ENCODE measurements around the gene SMAD9.

SMAD9 gene

GRCh38 chr13:36919833-36920615 lies at the start of gene SMAD9:
SMAD9 (minus strand) TSS chr13:36920238; CDS start chr13:36879689, 40,549 bp downstream.
- H3K9me3 ChIP-seq (replicated peaks; ENCODE audit: insufficient read depth, low read length): no peaks in the 10 kb centered on the region
- no peaks in the 10 kb centered on the region for H3K79me2 ChIP-seq (ENCODE audit: low read length)
- no peaks in the 10 kb centered on the region for H3K36me3 ChIP-seq (replicated peaks; ENCODE audit: insufficient read depth, low read length)
- no peak within 1 kb of the TSS for H2AFZ ChIP-seq (ENCODE audit: low read length)
- H3K27ac ChIP-seq (ENCODE audit: low read length): no peak within 1 kb of the TSS
- H3F3A ChIP-seq (ENCODE audit: insufficient read depth, low read length): no peaks in the 10 kb centered on the region
- DNase-seq: peak; percentile 9
- H4K20me1 ChIP-seq (ENCODE audit: insufficient read depth, low read length): no peaks in the 10 kb centered on the region
- no peaks in the 10 kb centered on the region for H3K4me1 ChIP-seq (ENCODE audit: low read length)
- no peak within 1 kb of the TSS for H3K4me3 ChIP-seq (ENCODE audit: low read length)
- no peak within 1 kb of the TSS for H3K9ac ChIP-seq (ENCODE audit: low read length)
- no peaks in the 10 kb centered on the region; the same call in 1 of the 2 replicates for H3K27me3 ChIP-seq (replicated peaks; ENCODE audit: insufficient read depth, low read length)
- H3K4me2 ChIP-seq (ENCODE audit: low read depth, low read length): peak within 1 kb of the TSS; percentile 10; the same call in 1 of the 2 replicates
- no peaks in the 10 kb centered on the region for H3K9me2 ChIP-seq (replicated peaks; ENCODE audit: insufficient read depth, low read length)
- TF ChIP-seq CTCF (IDR thresholded peaks at IDR 0.05; ENCODE audit: low read length): no peak

GRCh38 chr13:36966404-36966803 lies 46.4 kb upstream of the SMAD9 start:
- Histone ChIP-seq H3K4me1 (ENCODE audit: low read length) (no peaks in the 10 kb centered on the region), H3K79me2 (ENCODE audit: low read length) (no peaks in the 10 kb centered on the region), H3F3A (ENCODE audit: insufficient read depth, low read length) (no peaks in the 10 kb centered on the region), H3K9me3 (replicated peaks; ENCODE audit: insufficient read depth, low read length) (no peaks in the 10 kb centered on the region), H2AFZ (ENCODE audit: low read length) (no peak overlapping the region), H3K27me3 (replicated peaks; ENCODE audit: insufficient read depth, low read length) (no peaks in the 10 kb centered on the region), H3K36me3 (replicated peaks; ENCODE audit: insufficient read depth, low read length) (no peaks in the 10 kb centered on the region), H3K9ac (ENCODE audit: low read length) (no peak overlapping the region), H3K4me2 (ENCODE audit: low read depth, low read length) (no peak overlapping the region), H3K27ac (ENCODE audit: low read length) (no peak overlapping the region), H3K4me3 (ENCODE audit: low read length) (no peak overlapping the region), H4K20me1 (ENCODE audit: insufficient read depth, low read length) (no peaks in the 10 kb centered on the region), H3K9me2 (replicated peaks; ENCODE audit: insufficient read depth, low read length) (no peaks in the 10 kb centered on the region)
- no peak for TF ChIP-seq EZH2phosphoT487 (IDR thresholded peaks at IDR 0.05; ENCODE audit: low read length)
- no peak for TF ChIP-seq EZH2 (optimal IDR thresholded peaks at IDR 0.05; ENCODE audit: low read depth, low read length)
- TF ChIP-seq CTCF (IDR thresholded peaks at IDR 0.05; ENCODE audit: low read length): no peak
- DNase-seq: no peak

- TF ChIP-seq EZH2phosphoT487 (IDR thresholded peaks at IDR 0.05; ENCODE audit: low read length): no peak
- no peak for TF ChIP-seq CTCF (IDR thresholded peaks at IDR 0.05; ENCODE audit: low read length)
- TF ChIP-seq EZH2 (optimal IDR thresholded peaks at IDR 0.05; ENCODE audit: low read depth, low read length): no peak
- H3K27ac ChIP-seq (ENCODE audit: low read length): no peak overlapping the region
Observed at GRCh38 chr13:36965767-36966166, 45.7 kb upstream of the SMAD9 start.

More at GRCh38 chr13:36965767-36966166, 45.7 kb upstream of the SMAD9 start:
- Histone ChIP-seq H3F3A (ENCODE audit: insufficient read depth, low read length) (no peaks in the 10 kb centered on the region), H3K79me2 (ENCODE audit: low read length) (no peaks in the 10 kb centered on the region), H3K9ac (ENCODE audit: low read length) (no peak overlapping the region), H3K4me3 (ENCODE audit: low read length) (no peak overlapping the region), H3K9me2 (replicated peaks; ENCODE audit: insufficient read depth, low read length) (no peaks in the 10 kb centered on the region), H4K20me1 (ENCODE audit: insufficient read depth, low read length) (no peaks in the 10 kb centered on the region), H3K4me1 (ENCODE audit: low read length) (no peaks in the 10 kb centered on the region), H2AFZ (ENCODE audit: low read length) (no peak overlapping the region), H3K36me3 (replicated peaks; ENCODE audit: insufficient read depth, low read length) (no peaks in the 10 kb centered on the region), H3K27me3 (replicated peaks; ENCODE audit: insufficient read depth, low read length) (no peaks in the 10 kb centered on the region), H3K9me3 (replicated peaks; ENCODE audit: insufficient read depth, low read length) (no peaks in the 10 kb centered on the region), H3K4me2 (ENCODE audit: low read depth, low read length) (no peak overlapping the region)
- no peak for DNase-seq
